Limb (tissue), 2 donors: Measurements from ENCODE around the gene CEP70.
"Not testable (repeated sequence)": the region's sequence is repeated elsewhere in the genome, so short reads cannot be mapped to it uniquely, and the experiment has no call there.

ENCODE experiments used
- DNase-seq, 2 donors: peaks; one replicate each; pipeline ENCODE4 v3.0.0-alpha.2; 2016; ENCODE audit errors: extremely low spot score in 2 of 2

CEP70 gene

GRCh38 chr3:138469874-138470273 is 124.2 kb downstream of the CEP70 start:
- no peak for DNase-seq

- DNase-seq = no peak
Measured at GRCh38 chr3:138468886-138469285, 125.2 kb downstream of the CEP70 start.

GRCh38 chr3:138468451-138468850 is 125.6 kb downstream of the CEP70 start:
- no peak for DNase-seq

GRCh38 chr3:138467931-138468330 is 126.1 kb downstream of the CEP70 start:
- no peak for DNase-seq

GRCh38 chr3:138465925-138466324 is 128.1 kb downstream of the CEP70 start:
- no peak for DNase-seq

- DNase-seq = no peak
Measured at GRCh38 chr3:138465451-138465850, 128.6 kb downstream of the CEP70 start.

GRCh38 chr3:138464491-138464860 is 129.6 kb downstream of the CEP70 start:
- DNase-seq = no peak

DNA sequence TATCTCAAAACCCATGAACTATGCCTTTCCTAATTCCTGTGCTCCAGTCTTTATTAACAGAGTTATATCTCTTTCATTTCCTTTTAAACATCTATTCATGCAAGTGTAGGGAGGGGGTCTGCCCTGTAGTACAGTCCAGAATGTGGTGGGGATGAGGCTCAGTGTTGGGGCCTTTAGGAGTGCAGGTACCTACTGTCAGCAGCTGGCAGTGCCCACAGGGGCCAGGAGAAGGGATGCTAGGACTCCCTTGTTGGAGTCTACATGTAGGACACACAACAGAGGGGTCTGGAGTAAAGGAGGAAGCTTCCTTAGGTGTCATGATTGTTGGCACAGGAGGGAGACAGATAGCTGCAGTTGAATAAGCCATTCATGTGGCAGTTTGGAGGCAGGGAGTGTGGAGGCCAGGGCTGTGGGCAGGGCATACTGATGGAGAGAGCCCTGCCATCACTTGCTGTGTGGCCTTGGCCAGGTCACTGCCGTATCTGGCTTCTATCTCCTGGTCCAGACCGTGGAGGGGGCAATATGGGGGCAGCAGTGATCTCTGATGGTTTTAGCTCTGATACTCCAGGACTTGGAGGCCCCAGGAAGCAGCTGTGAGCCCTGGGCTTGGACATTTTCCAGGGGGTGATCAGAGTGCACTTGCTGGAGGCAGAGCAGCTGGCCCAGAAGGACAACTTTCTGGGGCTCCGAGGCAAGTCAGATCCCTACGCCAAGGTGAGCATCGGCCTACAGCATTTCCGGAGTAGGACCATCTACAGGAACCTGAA is 130.2 kb downstream of the CEP70 start:
- no peak for DNase-seq

DNA sequence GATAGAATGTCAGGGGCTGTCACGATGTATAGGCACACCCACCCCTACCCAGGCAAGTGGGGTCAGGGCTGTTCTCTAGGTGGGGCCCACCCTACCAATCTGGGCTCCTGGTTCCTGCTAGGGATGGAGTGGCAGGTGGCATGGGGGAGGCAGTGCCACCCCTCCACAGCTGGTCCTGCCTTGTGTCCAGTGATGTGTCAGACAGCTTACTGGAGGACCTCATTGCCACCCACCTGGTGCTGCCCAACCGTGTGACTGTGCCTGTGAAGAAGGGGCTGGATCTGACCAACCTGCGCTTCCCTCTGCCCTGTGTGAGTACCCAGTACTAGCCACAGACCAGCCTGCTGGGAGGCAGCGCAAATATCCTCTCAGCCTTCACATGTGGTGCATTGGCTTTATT is 132.2 kb downstream of the CEP70 start:
- no peak for DNase-seq

DNA sequence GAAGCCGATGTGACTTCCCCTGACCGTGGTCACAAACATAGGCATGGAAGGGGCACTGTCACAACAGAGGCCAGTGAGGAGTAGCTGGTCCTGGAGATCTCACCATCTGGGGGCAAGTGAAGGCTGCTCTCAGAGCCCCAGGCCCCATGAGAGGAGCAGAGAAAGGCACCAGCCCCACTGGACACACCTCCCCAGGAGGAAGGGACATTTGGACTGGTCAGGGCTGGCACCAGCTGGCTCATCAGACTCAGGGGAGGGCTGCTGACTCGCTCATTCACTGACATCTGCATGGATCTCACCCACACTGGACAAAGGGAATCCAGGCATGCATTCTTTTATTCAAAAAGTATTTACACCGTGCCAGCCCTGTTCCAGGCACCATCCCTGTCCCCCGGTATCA is 132.8 kb downstream of the CEP70 start:
- peak in 1 of 2 donors; percentile 24 for DNase-seq

DNA sequence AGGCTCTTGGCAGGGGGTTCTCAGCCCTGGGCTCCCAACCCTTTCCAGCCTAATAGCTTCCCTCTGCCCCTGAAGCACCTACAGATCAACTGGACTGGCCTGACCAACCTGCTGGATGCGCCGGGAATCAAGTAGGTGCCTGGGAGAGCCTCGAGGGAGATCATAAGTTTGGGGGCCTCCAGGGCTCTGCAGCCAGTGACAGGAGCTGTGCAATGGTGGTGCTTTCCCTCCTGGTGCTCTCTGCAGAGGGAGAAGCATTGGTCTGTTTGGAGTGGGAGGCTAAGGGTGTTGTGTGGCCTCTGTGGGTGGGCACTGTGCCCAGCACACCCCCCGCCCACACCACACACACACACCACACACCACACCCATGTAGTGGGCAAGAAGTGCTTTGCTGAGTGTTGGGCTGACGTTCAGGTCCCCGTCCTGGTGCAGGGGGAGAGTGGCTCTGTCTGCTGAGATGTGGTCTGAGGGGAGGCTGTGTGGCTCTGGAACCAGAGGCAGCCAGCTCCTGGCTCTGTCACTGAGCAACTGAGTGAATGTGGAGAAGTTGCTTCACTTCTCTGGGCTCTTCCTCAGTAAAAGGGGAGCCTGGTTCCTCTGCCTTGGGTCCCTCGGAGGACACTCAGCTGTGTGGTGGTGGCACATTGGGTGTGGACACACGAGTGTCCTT is 133.4 kb downstream of the CEP70 start:
- peak in 1 of 2 donors; percentile 23 for DNase-seq

DNA sequence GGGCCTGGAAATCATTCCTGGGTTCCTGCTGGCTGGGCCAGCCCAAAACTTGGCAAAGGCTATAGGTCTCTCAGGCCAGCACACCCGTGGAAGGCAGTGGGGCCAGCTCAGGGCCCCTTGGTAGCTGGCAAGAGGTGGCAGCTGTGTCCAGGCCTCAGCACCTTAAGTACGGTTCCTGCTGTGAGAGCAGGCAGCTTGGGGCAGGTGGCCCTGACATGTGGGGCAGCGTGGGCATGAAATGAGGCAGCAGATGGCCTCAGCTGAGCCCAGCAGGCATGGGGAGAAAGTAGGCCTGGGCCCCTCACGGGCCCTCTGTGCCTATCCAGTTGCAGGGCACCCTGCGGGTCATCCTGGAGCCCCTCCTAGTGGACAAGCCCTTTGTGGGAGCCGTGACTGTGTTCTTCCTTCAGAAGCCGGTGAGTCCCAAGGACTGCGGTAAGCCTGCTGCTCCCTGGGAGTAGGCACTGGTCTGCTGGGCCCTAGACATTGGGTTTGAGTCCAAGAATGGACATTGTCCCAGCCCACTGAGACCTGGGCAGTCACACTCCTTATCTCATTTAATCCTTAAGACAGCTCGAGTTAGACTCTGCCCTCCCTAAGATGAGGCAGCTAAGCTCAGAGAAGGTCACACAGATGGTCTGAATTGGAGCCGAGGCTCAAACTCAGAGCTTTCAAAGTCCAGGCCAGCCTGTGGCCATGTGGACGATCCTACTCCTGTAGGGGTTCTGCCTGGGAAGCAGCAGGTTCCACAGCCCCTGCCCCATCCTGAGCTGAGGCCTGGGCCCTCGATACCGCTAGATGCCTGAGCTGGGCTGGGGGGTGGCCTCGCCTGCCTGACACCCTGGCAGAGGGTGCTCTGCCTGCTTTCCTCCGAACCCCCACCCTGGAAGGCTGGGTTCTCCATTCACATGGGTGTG is 134.2 kb downstream of the CEP70 start:
- peak in 1 of 2 donors; percentile 34 for DNase-seq

DNA sequence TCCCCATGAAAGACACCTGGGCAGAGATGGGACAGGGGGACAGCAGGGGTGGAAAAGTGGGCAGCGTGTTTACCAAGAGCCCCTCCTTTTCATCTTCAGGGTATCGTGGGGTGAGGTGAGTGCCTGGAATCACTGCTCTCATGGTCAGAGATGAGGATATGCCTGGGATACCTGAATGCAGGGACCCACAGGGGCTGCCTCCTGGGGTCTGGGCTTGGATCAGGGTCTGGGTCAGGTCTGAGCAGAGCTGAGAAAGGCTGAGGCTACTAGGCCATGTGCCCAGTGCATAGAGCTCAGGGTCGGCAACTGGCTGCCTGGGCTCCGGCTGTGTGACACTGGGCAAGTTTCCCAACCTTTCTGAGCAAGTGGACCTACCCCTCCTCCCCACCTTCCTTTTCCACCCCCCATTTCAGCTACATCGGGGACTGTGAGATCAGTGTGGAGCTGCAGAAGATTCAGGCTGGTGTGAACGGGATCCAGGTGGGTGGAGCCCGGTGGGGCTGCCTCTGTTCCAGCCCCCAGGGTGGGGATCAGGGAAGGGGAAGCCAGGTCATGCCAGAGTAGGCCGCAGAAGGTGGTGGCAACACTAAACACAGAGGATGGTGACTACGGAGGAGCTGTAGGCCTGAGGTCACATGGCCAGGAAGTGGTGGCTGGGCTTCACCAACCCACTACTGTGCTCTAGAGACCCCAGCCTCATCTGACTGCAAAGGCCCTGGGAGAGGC is 135.1 kb downstream of the CEP70 start:
- DNase-seq = peak in 1 of 2 donors; percentile 15

- DNase-seq = peak in 1 of 2 donors; percentile 20
Measured at GRCh38 chr3:138457863-138458735, 136.0 kb downstream of the CEP70 start.

GRCh38 chr3:138456961-138457862 is 136.8 kb downstream of the CEP70 start:
- peak in 1 of 2 donors; percentile 20 for DNase-seq

- peak in 1 of 2 donors; percentile 17 for DNase-seq
Measured at GRCh38 chr3:138455801-138456716, 138.0 kb downstream of the CEP70 start.

DNA sequence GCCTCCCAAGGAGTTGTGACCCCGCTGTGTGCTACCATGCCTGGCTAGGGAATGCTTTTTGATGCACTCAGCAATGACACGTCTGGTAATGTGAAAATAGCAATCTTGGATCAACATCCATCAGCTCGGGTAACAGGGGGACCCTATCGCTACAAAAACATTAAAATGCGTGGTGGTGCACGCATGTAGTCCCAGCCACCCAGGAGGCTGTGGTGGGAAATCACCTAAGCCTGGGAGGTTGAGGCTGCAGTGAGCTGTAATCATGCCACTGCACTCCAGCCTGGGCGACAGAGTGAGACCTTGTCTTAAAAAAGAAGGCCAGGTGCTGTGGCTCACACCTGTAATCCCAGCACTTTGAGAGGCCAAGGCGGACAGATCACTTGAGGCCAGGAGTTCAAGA is 140.1 kb downstream of the CEP70 start:
- DNase-seq = not testable (repeated sequence)

DNA sequence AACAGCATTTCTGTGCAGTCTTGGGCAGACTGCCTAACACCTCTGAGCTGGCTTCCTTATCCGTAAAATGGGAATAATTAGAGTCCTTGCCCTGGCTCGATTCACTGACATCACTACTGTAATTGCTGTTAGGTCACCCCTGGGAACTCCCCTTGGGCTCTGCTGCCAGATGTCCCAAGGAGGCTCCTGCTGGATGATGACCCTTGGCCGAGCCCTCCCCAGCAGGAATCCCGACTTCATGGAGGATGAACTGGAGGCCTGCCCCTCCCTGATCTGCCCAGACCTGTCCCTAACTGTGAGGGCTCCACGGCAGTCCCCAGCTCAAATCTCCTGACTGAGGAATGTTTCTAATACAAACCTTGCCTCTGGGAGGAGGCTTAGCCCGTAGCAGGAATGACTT is 141.6 kb downstream of the CEP70 start:
- DNase-seq = peak in 1 of 2 donors; percentile 9
